ENCODE measurements around the gene CNOT4. TPM values are rescaled to one million over a fixed set of nuclear protein-coding genes. Genes with fewer than 3 reads are reported as not detected.

The CNOT4 gene
- total and polyA plus RNA-seq, 10 of the 15 experiments (the other 5 are each of a cell fraction or from before 2014, with no cell fraction given), result 9.4 to 29.6 (median 16.6) TPM

DNA sequence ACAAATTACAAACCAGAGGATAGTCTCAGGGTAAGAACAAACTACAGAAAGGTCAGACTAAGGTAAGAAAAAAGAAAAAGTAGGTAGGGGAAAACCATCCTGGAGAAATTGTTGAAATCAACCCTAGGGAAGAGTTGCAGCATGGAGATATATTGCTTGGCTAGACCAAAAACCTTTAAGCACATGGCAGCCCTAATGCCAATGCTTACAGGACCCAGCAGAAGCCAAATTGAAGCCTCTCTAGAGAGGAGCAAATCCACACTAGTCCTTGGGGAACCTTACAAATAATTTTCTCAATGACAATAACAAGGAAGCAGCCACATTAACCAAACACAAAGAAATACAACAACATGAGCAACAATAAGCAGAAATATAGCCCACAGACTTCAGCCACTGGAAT is 81.9 kb downstream of the CNOT4 start (continued):
- TF ChIP-seq, protein P1, sequence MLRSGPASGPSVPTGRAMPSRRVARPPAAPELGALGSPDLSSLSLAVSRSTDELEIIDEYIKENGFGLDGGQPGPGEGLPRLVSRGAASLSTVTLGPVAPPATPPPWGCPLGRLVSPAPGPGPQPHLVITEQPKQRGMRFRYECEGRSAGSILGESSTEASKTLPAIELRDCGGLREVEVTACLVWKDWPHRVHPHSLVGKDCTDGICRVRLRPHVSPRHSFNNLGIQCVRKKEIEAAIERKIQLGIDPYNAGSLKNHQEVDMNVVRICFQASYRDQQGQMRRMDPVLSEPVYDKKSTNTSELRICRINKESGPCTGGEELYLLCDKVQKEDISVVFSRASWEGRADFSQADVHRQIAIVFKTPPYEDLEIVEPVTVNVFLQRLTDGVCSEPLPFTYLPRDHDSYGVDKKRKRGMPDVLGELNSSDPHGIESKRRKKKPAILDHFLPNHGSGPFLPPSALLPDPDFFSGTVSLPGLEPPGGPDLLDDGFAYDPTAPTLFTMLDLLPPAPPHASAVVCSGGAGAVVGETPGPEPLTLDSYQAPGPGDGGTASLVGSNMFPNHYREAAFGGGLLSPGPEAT (IDR thresholded peaks at IDR 0.05; ENCODE audit: low read depth), result no peak
- TF ChIP-seq SUPT20H (IDR thresholded peaks at IDR 0.05; ENCODE audit: borderline replicate concordance, control insufficient read depth, low read depth, low read length) (no peak), NRF1 (conservative IDR thresholded peaks at IDR 0.05; ENCODE audit: low read depth, low read length) (no peak), RAD21 (IDR thresholded peaks at IDR 0.05; ENCODE audit: insufficient read depth, low read depth, low read length) (no peak), SREBF2 (IDR thresholded peaks at IDR 0.05; ENCODE audit: low read length) (no peak), CHD2 (IDR thresholded peaks at IDR 0.05; ENCODE audit: borderline replicate concordance, low read depth, low read length) (no peak), HDGF (IDR thresholded peaks at IDR 0.05) (no peak), EED (IDR thresholded peaks at IDR 0.05; ENCODE audit: low read depth) (no peak), SMARCA5 (IDR thresholded peaks at IDR 0.05) (no peak)

- ATAC-seq, result no peak
- ChIA-PET POLR2A (interaction anchor here (1.6 kb wide), 1 partner anchor 12 kb away, joined by 3 read pairs; no protein-coding TSS in a partner anchor), RAD21 (ENCODE audit: unreplicated experiment) (no interaction called here), SMC1A (ENCODE audit: uncharacterized antibody, unreplicated experiment) (interaction anchor here (0.7 to 1.4 kb wide), 4 partner anchors 9 to 18 kb away, joined by 3 to 4 read pairs (median 4); no protein-coding TSS in a partner anchor), CTCF (interaction anchor here (0.6 to 2.0 kb wide), 3 partner anchors 12 to 60 kb away, joined by 3 to 4 read pairs (median 3); no protein-coding TSS in a partner anchor)
- Histone ChIP-seq H3K79me2 (ENCODE audit: control insufficient read depth, insufficient read depth, low read length) (peaks cover 10% of the 10 kb centered on the region), H3K27me3 (replicated peaks in 1 of 2; ENCODE audit: control insufficient read depth in 2 of 2, insufficient read depth in 2 of 2, low read length in 1 of 2) (no peaks in the 10 kb centered on the region), H3K4me2 (ENCODE audit: control insufficient read depth, insufficient read depth) (no peak overlapping the region), H3K36me3 (ENCODE audit: control insufficient read depth in 2 of 2, insufficient read depth in 2 of 2, low read length in 1 of 2) (no peaks in the 10 kb centered on the region; a peak in 2 of 4 replicates), H3K9me3 (replicated peaks; ENCODE audit: control insufficient read depth, insufficient read depth, low read length) (no peaks in the 10 kb centered on the region), H3K4me3 (no peak overlapping the region), H3K27ac (ENCODE audit: control insufficient read depth, insufficient read depth) (no peak overlapping the region), H2AFZ (ENCODE audit: control insufficient read depth, low read depth, low read length) (no peak overlapping the region), H4K20me1 (ENCODE audit: control insufficient read depth, insufficient read depth) (no peaks in the 10 kb centered on the region), H3K9ac (ENCODE audit: control insufficient read depth, insufficient read depth, low read length) (no peak overlapping the region), H3K4me1 (ENCODE audit: control insufficient read depth, insufficient read depth, low read length) (no peaks in the 10 kb centered on the region)
- no TSS peak for BruUV-seq (replicated peaks)
- TF ChIP-seq ZNF384 (IDR thresholded peaks at IDR 0.05; ENCODE audit: borderline replicate concordance, low read depth, low read length) (no peak), ZBED1 (IDR thresholded peaks at IDR 0.05; ENCODE audit: borderline replicate concordance) (no peak), NR2C1 (IDR thresholded peaks at IDR 0.05) (no peak), SP1 (IDR thresholded peaks at IDR 0.05; ENCODE audit: low read depth, low read length) (no peak), CREB1 (IDR thresholded peaks at IDR 0.05; ENCODE audit: low read depth) (no peak)
- TF ChIP-seq, protein P2, sequence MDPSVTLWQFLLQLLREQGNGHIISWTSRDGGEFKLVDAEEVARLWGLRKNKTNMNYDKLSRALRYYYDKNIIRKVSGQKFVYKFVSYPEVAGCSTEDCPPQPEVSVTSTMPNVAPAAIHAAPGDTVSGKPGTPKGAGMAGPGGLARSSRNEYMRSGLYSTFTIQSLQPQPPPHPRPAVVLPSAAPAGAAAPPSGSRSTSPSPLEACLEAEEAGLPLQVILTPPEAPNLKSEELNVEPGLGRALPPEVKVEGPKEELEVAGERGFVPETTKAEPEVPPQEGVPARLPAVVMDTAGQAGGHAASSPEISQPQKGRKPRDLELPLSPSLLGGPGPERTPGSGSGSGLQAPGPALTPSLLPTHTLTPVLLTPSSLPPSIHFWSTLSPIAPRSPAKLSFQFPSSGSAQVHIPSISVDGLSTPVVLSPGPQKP (IDR thresholded peaks at IDR 0.05; ENCODE audit: low read depth, low read length), result no peak
- DNase-seq (ENCODE audit: low read depth, low spot score), result no peak
- in situ Hi-C loops (cut with MboI) (no loop called here), intact Hi-C loops (cut with micrococcal nuclease; ENCODE audit: unreplicated experiment) (no loop called here)
- no peak for FAIRE-seq
These were observed 82.7 kb downstream of the CNOT4 start for GRCh38 chr7:135427166-135427565.

All from GM12878 (cell line).